ENCODE measurements around the gene MALRD1.

The MALRD1 gene

DNA sequence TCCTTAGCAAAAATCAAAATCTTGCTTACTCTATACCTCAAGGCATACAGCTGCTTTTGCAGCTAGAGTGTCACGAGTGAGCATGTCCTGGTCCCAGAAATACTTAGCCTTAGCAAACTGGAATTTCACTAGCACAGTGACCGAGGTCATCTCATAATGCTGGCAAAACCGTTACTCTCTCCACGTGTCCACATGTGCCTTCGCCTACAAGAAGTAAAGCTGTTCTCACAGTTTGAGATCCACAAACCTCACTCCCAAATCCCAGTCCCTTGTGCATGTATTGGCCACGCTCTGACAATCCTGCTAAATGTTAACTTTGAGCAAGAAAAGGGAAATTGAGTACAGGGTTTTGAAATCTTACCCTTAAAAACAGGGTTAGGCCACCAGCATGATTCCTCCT, 656.6 kb downstream of the MALRD1 start:
- CTCF ChIA-PET, result no interaction called here

GRCh38 chr10:19706904-19707303, 658.3 kb downstream of the MALRD1 start:
- no peak for DNase-seq (ENCODE audit: extremely low spot score)
- TF ChIP-seq HDGF (IDR thresholded peaks at IDR 0.05; ENCODE audit: borderline replicate concordance) (no peak), SP1 (IDR thresholded peaks at IDR 0.05) (no peak), TARDBP (IDR thresholded peaks at IDR 0.05) (no peak), ZNF384 (IDR thresholded peaks at IDR 0.05) (no peak), SUZ12 (IDR thresholded peaks at IDR 0.05) (no peak), ELF4 (IDR thresholded peaks at IDR 0.05) (no peak), LEF1 (IDR thresholded peaks at IDR 0.05; ENCODE audit: borderline replicate concordance) (no peak), FOXA1 (IDR thresholded peaks at IDR 0.05) (no peak), NFRKB (IDR thresholded peaks at IDR 0.05) (no peak), BHLHE40 (IDR thresholded peaks at IDR 0.05; ENCODE audit: borderline replicate concordance) (no peak), FOXM1 (IDR thresholded peaks at IDR 0.05; ENCODE audit: borderline replicate concordance) (no peak), ARNT (IDR thresholded peaks at IDR 0.05) (no peak)
- ChIA-PET POLR2A (interaction anchor here (0.6 kb wide), 1 partner anchor 19 kb away, joined by 3 read pairs; no protein-coding TSS in a partner anchor), CTCF (interaction anchor here (0.7 kb wide), 1 partner anchor 492 kb away, joined by 7 read pairs; no protein-coding TSS in a partner anchor)

More for the DNA sequence above, 656.6 kb downstream of the MALRD1 start:
- POLR2A ChIA-PET, result no interaction called here
- no peak for DNase-seq (ENCODE audit: extremely low spot score)
- TF ChIP-seq BHLHE40 (IDR thresholded peaks at IDR 0.05; ENCODE audit: borderline replicate concordance), result no peak
- TF ChIP-seq, protein P1, sequence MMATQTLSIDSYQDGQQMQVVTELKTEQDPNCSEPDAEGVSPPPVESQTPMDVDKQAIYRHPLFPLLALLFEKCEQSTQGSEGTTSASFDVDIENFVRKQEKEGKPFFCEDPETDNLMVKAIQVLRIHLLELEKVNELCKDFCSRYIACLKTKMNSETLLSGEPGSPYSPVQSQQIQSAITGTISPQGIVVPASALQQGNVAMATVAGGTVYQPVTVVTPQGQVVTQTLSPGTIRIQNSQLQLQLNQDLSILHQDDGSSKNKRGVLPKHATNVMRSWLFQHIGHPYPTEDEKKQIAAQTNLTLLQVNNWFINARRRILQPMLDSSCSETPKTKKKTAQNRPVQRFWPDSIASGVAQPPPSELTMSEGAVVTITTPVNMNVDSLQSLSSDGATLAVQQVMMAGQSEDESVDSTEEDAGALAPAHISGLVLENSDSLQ (IDR thresholded peaks at IDR 0.05), result no peak
- no peak for TF ChIP-seq CTBP1 (IDR thresholded peaks at IDR 0.05; ENCODE audit: borderline replicate concordance)
- TF ChIP-seq SP1 (IDR thresholded peaks at IDR 0.05), result no peak
- TF ChIP-seq TARDBP (IDR thresholded peaks at IDR 0.05), result no peak

- no peak for DNase-seq (ENCODE audit: extremely low spot score)
- no peak for TF ChIP-seq FOXM1 (IDR thresholded peaks at IDR 0.05; ENCODE audit: borderline replicate concordance)
- TF ChIP-seq L3MBTL2 (conservative IDR thresholded peaks at IDR 0.05), result no peak
- TF ChIP-seq ELF4 (IDR thresholded peaks at IDR 0.05), result no peak
- no peak for TF ChIP-seq FOXA1 (IDR thresholded peaks at IDR 0.05)
- TF ChIP-seq BHLHE40 (IDR thresholded peaks at IDR 0.05; ENCODE audit: borderline replicate concordance), result no peak
- no peak for TF ChIP-seq NFRKB (IDR thresholded peaks at IDR 0.05)
- no peak for TF ChIP-seq TARDBP (IDR thresholded peaks at IDR 0.05)
- TF ChIP-seq SUZ12 (IDR thresholded peaks at IDR 0.05), result no peak
- no peak for TF ChIP-seq CTBP1 (IDR thresholded peaks at IDR 0.05; ENCODE audit: borderline replicate concordance)
- no peak for TF ChIP-seq ZNF384 (IDR thresholded peaks at IDR 0.05)
- TF ChIP-seq SP1 (IDR thresholded peaks at IDR 0.05), result no peak
- TF ChIP-seq ARNT (IDR thresholded peaks at IDR 0.05), result no peak
- ChIA-PET CTCF (interaction anchor here (0.7 kb wide), 1 partner anchor 491 kb away, joined by 7 read pairs; no protein-coding TSS in a partner anchor), POLR2A (no interaction called here)
Observed at GRCh38 chr10:19707376-19707775, 658.8 kb downstream of the MALRD1 start.

GRCh38 chr10:19708031-19708430, 659.4 kb downstream of the MALRD1 start:
- DNase-seq (ENCODE audit: extremely low spot score), result no peak
- ChIA-PET POLR2A (no interaction called here), CTCF (no interaction called here)
- no peak for TF ChIP-seq SP1 (IDR thresholded peaks at IDR 0.05)

- POLR2A ChIA-PET, result no interaction called here
- TF ChIP-seq TARDBP (IDR thresholded peaks at IDR 0.05) (no peak), SUZ12 (IDR thresholded peaks at IDR 0.05) (no peak), BHLHE40 (IDR thresholded peaks at IDR 0.05; ENCODE audit: borderline replicate concordance) (no peak), SP1 (IDR thresholded peaks at IDR 0.05) (no peak), ZNF384 (IDR thresholded peaks at IDR 0.05) (no peak), LEF1 (IDR thresholded peaks at IDR 0.05; ENCODE audit: borderline replicate concordance) (no peak), NFRKB (IDR thresholded peaks at IDR 0.05) (no peak), ELF4 (IDR thresholded peaks at IDR 0.05) (no peak), ARNT (IDR thresholded peaks at IDR 0.05) (no peak), L3MBTL2 (conservative IDR thresholded peaks at IDR 0.05) (no peak), FOXA1 (IDR thresholded peaks at IDR 0.05) (no peak)
- TF ChIP-seq, protein P1 (IDR thresholded peaks at IDR 0.05), result no peak
- no peak for DNase-seq (ENCODE audit: extremely low spot score)
- CTCF ChIA-PET, result no interaction called here
Observed at GRCh38 chr10:19710600-19710999, 662.0 kb downstream of the MALRD1 start.

DNA sequence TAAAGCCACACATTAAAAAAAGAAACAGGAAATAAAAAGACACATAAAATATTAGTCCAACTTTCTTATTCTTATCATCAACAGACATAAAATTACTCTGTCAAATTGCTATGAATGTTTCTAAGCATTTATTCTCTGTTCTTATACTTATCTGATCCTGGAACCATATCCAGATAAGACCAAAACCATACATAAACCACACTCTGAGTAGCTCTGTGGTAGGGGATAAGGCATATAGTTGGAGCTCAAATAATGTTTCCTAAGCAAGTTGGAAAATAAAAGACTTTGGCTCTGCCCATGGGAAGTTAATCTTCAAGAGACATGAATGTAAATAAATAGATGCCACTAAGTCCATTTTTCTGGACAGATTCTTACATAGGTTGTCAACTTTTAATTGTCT, 664.6 kb downstream of the MALRD1 start:
- POLR2A ChIA-PET, result no interaction called here
- TF ChIP-seq FOXM1 (IDR thresholded peaks at IDR 0.05; ENCODE audit: borderline replicate concordance) (no peak), FOXA1 (IDR thresholded peaks at IDR 0.05) (no peak), FOXK2 (IDR thresholded peaks at IDR 0.05) (no peak), HDGF (IDR thresholded peaks at IDR 0.05; ENCODE audit: borderline replicate concordance) (no peak), ARNT (IDR thresholded peaks at IDR 0.05) (no peak), SUZ12 (IDR thresholded peaks at IDR 0.05) (no peak), ELF4 (IDR thresholded peaks at IDR 0.05) (no peak), LEF1 (IDR thresholded peaks at IDR 0.05; ENCODE audit: borderline replicate concordance) (no peak), ZNF384 (IDR thresholded peaks at IDR 0.05) (no peak), CTBP1 (IDR thresholded peaks at IDR 0.05; ENCODE audit: borderline replicate concordance) (no peak)
- DNase-seq (ENCODE audit: extremely low spot score), result no peak
- CTCF ChIA-PET, result no interaction called here

DNA sequence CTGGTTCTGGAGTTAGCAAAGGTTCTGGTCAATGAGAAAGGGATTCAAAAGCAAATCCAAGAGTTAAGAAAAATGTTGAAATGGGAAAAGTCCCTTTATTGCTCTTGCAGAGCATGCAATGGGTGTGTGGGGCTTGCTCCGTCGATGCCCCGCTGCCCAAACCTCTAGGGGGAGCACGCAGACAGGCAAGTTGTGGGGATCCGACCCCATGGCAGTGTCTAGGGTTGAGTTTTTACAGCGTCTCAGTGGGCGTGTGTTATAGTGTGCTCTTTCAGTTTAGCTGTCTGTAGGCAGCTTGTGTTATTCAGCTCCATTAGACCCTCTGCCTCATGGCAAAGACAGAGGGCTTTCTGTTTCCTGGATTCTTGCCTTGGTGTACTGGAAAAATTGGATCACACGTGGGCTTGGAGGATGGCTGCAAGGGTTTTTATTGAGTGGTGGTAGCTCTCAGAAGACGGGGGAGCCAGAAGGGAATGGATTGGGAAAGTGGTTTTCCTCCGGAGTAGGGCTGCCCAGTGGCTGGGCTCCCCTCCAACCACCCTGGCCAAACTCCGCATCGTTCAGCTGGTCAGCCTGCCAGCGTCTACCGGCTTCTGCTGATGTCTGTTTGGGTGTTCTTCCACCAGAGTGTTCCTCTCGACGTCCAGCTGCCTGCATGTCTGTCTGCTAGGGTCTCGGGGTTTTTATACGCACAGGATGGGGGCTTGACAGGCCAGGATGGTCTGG, 665.4 kb downstream of the MALRD1 start:
- POLR2A ChIA-PET, result no interaction called here
- no peak for DNase-seq (ENCODE audit: extremely low spot score)
- TF ChIP-seq FOXM1 (IDR thresholded peaks at IDR 0.05; ENCODE audit: borderline replicate concordance) (no peak), SP1 (IDR thresholded peaks at IDR 0.05) (no peak), BHLHE40 (IDR thresholded peaks at IDR 0.05; ENCODE audit: borderline replicate concordance) (no peak), FOXA1 (IDR thresholded peaks at IDR 0.05) (no peak), ARNT (IDR thresholded peaks at IDR 0.05) (no peak), HDGF (IDR thresholded peaks at IDR 0.05; ENCODE audit: borderline replicate concordance) (no peak), ELF4 (IDR thresholded peaks at IDR 0.05) (no peak), TARDBP (IDR thresholded peaks at IDR 0.05) (no peak), ZNF384 (IDR thresholded peaks at IDR 0.05) (no peak), FOXK2 (IDR thresholded peaks at IDR 0.05) (no peak), L3MBTL2 (conservative IDR thresholded peaks at IDR 0.05) (no peak), SUZ12 (IDR thresholded peaks at IDR 0.05) (no peak), NFRKB (IDR thresholded peaks at IDR 0.05) (no peak), LEF1 (IDR thresholded peaks at IDR 0.05; ENCODE audit: borderline replicate concordance) (no peak), CTBP1 (IDR thresholded peaks at IDR 0.05; ENCODE audit: borderline replicate concordance) (no peak)
- TF ChIP-seq, protein P1 (IDR thresholded peaks at IDR 0.05), result no peak
- CTCF ChIA-PET, result no interaction called here

All from HEK293T (cell line).